NCI-H2081 (cell line): ENCODE measurements around the gene LCN6.
"Not testable (repeated sequence)": the region's sequence is repeated elsewhere in the genome, so short reads cannot be mapped to it uniquely, and the experiment has no call there.

Experiments
- DNase-seq, 2 experiments: peaks; one replicate each; lab custom pipeline; 2025; lab: John Stamatoyannopoulos, UW

LCN6 gene

DNA sequence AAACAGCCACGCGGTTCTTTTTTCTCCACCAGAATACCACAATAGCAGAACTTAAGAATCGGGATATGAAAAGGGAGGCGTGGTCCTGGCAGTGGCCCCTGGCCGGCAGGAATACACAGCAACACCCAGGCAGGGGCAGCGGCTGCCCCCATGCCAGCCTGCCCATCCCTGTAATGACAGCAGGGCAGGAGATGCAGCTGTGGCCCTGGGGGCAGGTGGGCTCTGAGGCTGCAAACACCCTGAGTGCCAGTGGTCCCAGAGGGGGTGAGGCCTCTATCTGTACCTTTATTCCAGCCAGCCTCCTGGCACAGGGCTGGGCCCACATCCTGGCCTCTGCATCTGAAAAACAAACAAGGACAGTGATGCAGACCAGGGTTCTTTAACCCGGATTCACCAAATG lies 23.6 kb downstream of the LCN6 start:
- DNase-seq: no peak

DNA sequence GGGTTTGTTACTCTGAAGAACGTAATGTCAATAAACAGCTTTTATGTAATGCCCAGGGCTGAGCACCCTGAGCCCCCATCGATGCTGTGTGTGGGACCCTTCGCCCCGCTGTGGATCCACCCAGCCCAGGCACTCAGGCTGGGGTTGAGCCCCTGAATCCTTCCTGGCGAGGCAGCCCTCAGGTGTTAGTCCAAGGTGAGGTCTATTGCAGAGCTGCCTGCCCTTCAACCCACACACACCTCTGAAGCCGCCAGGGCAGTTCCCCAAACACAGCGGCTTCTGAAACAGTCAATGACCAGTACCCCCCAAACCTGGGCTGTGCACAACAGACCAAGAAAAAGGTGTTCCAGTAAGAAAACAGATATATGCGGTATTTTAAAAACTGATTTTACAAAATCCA lies 24.3 kb downstream of the LCN6 start:
- DNase-seq: no peak

DNA sequence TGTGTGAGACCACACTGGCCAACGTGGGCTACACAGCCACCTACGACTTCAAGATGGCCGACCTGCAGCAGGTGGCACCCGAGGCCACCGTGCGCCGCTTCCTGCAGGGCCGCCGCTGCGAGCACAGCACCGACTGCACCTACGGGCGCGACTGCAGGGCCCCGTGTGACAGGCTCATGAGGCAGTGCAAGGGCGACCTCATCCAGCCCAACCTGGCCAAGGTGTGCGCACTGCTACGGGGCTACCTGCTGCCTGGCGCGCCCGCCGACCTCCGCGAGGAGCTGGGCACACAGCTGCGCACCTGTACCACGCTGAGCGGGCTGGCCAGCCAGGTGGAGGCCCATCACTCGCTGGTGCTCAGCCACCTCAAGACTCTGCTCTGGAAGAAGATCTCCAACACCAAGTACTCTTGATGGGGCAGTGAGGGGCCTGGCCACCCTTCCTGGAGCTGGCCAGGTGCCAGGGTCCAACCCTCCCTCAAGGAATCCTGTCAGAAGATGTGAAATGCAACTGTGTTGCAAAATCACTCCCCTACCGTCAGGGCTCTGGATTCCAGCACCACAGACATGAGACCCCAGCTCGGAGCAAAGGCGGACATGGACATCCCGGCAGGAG lies 24.9 kb downstream of the LCN6 start:
- DNase-seq: no peak

DNA sequence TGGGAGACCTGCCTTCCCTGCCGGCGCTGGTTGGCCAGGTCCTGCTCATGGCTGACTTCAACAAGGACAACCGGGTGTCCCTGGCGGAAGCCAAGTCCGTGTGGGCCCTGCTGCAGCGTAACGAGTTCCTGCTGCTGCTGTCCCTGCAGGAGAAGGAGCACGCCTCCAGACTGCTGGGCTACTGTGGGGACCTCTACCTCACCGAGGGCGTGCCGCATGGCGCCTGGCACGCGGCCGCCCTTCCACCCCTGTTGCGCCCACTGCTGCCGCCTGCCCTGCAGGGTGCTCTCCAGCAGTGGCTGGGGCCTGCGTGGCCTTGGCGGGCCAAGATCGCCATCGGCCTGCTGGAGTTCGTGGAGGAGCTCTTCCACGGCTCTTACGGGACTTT lies 25.4 kb downstream of the LCN6 start:
- DNase-seq: no peak

DNA sequence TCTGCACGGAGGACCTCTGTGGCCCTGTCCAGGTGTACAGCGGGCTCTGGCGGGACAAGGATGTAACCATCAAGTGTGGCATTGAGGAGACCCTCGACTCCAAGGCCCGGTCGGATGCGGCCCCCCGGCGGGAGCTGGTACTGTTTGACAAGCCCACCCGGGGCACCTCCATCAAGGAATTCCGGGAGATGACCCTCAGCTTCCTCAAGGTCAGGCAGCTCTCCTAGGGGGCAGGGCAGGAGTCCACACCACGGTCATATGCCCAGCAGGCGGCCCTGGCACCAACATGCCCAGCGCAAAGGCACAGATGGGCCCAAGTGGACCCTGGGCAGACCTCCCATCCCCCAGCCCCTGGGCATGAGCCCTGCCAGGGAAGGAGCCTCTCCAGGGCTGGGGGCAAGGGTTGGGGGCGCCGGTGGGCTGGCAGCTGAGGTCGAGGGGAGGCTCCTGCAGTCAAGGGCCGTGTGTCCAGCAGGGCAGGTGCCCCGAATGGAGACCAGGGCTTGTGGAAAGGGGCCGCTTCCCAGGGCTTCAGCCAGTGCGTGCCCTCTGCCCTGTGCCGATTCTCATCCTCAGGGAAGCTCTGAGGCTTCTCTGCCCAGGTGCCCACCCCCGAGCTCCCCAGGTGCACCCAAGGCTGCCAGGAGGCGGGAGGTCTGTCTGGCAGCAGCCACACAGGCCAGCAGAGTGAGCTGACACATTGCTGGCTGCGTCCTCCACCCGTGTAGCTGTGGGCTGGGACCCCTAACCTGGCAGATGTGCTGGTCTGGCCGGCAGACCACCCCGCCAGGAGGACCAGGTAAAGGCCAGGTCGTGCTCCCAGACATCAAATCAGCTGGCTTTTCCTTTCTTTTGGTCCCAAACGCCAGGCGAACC lies 26.0 kb downstream of the LCN6 start:
- DNase-seq: no peak

DNA sequence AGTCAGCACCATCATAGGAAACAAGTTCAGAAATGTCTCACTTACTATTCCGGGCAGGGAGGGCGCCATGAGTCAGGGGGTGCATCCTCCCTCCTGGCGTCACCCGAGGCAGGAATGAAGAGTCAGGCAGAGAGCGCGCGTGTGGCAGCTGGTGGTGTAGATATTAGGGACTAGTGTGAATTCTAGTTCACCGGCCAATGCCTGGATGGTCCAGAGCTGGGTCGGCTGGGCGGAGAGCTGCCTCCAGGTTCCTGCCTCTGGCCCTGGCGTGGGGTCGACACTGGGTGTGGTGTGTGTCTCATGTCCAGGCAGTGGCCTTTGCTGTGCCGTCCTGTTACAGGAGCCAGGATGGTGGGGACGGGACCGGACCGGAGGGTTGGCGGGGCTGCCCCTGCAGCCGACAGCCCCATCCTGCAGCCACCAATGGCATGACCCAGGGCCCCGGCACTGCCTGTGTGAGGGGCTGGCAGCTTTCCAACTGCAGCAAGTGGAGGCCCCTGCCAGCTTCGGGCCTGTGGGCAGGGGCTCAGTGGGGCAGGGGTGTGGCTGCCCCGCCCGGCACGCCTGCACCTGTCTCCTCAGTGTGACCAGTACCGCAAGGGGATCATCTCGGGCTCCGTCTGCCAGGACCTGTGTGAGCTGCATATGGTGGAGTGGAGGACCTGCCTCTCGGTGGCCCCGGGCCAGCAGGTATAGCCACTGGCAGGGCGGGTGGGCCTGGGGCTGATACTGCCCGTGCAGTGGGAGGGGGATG lies 26.8 kb downstream of the LCN6 start:
- no peak for DNase-seq

DNA sequence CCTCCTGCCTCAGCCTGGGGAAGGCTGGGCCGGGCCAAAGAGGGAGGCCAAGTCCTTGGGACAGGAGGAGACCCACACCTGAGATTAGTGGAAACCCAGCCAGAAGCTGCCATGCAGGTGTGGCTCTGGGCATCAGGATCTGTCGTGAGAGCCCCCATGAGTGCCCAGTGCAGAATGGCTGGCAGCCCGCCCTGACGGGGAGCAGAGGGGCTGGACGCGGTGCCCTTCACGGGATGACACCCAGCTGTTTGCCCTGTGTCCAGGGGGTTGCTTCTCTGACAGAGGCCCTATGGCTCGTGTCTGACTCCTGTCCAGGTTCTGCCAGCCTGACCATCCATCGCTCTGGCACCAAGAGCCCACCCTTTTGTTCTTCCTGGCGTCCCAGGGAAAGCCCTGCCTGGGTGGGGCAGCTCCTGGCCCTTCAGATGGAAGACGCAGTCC lies 27.4 kb downstream of the LCN6 start:
- no peak for DNase-seq

DNA sequence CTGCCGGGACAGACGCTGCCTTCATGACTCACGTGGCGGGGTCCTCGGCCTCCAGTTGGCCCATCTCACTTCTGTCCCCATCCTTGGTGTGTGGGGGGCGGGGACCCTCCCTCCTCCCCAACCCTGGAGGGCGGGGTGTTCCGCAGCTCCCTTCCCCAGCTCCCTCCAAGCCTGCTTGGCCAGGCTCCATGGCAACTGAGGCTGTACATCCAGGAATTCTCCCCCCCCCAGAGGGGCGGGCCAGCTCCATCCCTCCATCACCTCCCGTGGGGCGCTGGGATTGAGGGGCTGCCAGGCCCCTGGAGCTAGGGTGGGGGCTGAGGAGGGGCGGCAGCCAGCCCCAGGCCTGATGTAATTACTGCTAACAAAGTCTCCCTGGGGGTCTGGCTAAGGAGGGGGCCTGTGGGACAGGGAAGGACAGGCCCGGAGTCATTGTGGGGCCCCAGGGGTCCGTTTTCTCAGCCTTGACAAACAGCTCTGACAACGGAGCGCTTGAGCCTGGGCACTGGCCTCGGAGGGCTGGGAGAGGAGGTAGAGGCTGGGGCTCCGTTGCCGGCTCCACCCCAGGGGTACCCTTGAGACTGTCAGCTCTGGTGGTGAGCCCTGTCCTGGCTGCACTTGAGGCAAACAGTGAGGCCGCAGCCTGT lies 28.0 kb downstream of the LCN6 start:
- DNase-seq: peak; percentile 46 to 56

DNA sequence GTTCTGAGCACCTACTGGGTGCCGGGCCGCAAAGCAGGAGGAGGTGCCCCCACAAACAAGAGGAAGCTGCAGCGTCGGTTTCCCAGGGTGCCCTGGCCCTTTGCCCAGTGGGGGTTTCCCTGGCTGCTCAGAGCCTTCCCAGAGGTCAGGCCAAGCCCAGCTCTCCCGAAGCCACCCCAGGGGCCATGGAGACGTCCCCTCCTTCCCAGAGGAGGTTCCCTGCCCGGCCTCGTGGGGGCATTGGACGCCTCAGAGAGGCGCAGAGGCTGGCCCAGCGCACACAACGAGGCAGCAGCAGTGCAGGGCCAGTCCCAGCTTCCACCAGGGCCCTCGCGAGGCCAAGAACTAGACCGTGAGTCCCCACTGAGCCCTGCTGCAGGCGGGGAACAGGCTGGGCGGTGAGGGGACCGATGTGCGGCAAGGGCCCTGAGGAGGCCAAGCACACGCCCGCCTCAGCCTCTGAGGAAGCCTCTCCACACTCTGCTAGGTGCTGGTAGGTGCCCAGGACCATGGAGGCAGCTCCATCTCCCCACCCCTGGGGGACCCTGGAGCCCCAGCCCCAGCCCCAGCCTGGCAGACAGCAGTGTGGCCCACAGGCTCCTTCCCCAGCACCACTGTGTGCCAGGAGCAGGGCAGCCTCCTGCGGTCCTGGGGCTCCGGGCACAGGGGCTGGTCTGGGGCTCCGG lies 29.0 kb downstream of the LCN6 start:
- no peak for DNase-seq

DNA sequence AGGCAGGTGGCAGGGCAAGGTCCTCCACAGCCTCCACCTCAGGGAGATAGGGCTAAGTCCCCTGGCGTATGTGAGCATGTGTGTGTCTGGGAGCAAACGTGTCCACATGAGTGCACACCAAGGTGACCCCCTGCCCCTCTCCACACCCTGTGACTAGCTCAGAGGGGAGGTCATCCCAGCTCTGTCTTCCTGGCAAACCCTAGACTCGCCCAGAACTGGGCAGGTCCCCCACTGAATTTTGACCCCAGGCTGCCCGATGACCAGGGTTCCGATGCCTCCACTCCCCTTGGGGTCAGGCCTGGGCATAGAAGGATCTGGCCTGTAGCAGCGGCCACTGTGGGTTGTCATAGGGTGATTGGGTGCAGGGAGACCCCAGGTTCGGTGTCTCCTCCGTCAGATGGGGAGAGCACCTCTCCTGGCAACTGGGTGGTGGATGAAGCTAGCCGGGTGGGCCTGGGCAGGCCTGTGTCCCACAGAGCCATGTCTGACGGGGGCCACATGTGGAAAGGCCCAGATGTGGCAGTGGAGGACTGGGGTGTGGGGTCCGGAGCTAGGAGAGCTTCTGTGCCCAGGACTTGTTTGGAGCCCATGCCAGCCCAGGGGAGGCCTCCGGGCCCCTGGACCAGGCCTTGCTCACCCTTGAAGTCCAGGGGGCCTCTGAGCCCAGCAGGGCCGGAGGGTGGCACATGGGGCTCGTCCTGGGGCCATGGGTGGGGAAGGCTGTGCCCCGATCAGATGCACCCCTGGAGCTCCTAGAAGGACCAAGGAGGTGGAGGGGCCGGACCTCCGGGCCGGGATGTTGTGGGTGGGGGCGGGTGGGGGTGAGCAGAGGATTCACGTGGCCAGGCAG lies 29.8 kb downstream of the LCN6 start:
- DNase-seq: no peak

DNA sequence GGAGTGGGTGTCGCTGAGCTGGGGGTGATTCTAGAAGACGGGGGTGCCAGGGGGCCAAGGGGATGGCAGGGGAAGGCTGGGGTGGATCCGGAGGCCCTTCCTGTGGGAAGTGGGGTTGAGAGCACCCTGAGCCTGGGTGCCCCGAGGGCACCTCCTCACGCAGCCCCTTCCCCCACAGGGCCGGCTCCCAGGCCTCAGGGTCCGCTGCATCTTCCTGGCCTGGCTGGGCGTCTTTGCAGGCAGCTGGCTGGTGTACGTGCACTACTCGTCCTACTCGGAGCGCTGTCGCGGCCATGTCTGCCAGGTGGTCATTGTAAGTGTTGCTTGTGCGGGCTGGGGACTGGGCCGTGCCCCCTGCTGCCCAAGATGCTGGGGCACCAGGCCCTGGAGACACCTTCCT lies 30.9 kb downstream of the LCN6 start:
- no peak for DNase-seq

DNA sequence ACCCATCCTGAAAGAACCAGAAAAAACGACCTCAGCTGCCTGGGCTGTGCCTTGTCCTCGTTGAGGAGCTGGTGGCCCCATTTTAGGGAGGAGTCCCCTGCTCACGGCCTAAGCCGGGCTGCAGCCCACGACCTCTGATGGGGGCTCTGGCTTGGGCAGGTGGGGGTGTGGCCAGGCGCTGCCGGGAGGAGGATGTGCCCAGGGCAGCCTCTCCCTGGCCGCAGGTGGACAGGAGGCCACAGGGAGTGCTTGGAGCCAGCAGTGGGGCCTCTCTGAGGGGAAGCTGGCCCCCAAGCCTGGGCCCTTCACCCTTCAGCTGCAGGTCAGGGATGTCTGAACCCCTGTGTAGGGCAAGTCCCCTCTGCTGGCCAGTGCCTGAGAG lies 33.4 kb downstream of the LCN6 start:
- no peak for DNase-seq

DNA sequence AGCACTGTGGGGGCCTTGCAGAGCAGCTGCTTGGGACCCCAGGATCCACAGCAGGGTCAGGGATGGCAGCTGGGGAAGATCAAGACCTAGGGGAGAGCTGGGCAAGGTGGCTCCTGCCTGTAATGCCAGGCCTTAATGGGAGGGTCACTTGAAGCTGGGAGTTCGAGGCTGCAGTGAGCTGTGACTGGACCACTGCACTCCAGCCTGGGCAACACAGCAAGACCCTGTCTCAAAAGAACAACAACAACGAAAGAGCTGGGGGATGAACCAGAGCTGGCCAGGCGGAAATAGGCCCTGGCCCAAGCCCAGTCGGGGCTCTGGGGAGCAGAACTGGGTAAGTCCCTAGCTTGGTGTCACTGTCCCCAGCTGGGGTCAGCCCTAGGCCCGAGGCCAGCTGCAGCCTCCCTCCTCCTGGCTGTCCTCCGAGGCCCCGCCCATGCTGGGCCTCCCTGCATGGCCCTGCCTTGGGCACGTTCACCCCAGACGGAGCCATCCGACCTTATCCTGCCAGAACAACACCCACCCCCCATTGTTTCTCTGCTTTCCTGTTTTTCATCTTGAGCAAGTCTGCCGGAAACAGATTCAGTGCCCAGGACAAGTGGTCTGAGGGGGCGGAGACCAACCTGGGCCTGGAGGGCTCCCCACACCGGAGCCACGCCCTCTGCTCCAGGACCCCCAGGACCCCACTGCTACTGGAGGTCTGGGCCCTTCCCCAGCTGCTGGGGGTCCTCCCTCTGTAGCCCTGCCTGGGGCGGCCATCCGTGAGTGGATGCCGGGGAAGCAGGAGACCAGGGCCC lies 34.0 kb downstream of the LCN6 start:
- no peak for DNase-seq

DNA sequence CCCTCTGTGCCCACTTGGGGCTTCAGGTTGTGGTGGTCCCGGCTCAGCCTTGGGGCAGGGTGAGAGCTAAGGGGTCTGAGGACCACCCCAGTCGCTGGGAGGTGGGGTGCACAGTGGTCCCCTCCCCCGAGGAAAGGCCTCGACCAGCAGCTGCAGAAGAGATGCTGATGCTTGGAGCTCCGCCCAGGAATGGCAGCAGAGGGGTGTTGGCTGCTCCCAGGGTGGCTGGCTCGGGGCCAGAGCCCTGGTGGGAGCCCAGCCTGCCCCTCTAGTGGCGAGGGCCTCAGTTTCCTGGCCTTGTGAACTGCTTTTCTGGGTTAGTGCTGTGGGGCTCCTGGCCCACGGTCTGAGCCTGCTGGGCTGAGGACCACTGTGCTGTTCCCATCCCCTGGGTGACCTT lies 34.8 kb downstream of the LCN6 start:
- peak; percentile 12 to 63 for DNase-seq

DNA sequence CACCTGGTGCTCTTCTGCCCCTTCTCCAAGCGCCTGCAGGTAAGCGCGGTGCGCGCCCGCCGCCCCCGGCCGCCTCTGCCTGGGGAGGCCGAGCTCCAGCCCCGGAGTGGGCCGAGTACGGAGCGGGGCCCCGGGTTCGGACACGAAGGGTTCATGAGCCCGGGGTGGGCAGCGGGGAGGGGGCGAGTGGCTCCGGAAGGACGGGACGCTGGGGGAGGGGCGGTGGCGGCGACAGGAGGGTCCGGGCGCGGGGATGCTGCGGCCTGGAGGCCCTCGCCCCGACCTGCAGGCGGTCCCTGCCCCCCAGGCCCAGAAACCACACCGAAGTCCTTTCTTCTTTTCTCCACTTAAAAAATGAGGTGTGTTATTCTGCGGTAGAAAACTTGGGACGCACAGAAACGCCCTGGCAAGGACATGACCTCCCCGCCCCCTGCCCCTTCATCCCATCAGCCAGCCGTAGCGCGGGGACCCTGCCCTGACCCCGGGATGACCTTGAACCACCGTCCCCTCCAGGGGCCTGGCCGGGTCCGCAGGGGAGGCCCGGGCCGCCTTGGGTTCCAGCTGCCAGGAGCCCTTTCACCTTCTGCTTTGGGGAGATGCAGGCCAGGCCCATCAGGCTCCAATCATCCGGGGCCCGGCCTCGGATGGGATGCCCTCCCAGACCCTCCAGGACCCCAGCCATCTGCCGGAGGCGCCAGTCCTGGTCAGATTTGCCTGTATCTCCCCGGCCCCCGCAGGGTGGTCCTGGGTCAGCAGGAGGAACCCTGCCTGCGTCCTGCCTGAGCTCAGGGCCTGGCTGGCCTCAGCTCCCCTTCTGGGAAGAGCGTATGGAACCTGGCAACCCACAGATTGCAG lies 35.4 kb downstream of the LCN6 start:
- no peak for DNase-seq

DNA sequence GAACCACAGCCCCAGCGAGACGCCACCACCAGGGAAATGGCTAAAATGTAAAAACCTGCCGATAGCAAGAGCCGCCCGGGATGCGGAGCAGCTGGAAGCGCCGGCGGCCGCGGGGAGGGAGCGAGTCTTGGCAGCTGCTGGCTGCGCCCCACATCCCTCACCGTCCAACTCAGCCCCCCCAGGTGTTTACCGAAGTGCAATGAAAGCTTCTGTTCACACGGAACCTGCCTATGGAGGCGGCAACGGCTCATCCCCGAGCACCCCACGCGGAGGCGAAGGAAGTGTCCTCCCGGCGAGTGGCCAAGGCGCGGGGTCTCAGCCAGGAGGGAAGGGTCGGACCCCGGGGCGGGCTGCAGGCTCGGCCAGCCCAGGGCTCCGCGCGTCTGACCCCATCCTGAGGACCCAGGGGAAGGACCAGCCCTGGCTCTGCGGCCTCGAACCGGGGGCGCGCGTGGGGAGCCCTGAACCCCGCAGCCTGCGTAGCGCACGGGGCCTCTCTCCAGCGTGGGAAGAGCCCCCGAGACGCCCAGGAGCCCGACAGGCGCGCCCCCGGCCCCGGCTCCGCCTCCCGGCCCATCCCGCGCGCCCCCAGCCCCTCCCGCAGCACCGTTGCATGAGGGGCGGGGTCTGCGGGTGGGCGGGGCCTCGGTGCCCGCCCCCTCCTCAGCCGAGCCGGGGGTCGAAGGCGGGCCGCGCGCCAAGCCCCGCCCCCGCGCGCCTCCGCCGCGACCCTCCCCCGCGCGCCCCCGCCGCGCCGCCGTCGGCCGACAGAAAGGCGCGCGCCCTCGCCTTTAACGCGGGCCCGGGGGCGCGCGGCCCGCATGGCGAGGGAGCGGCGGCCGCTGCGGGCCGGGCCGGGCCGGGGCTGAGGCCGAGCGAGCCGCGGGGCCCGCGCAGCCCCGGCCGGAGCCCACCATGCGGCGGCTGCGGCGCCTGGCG lies 36.3 kb downstream of the LCN6 start, which contains the start of gene DIPK1B:
Gene DIPK1B (plus strand): TSS at position 822 of the 939 bp plus-strand sequence. CDS start 94 bp downstream, at position 916.
- peak; percentile 73 to 86 for DNase-seq

DNA sequence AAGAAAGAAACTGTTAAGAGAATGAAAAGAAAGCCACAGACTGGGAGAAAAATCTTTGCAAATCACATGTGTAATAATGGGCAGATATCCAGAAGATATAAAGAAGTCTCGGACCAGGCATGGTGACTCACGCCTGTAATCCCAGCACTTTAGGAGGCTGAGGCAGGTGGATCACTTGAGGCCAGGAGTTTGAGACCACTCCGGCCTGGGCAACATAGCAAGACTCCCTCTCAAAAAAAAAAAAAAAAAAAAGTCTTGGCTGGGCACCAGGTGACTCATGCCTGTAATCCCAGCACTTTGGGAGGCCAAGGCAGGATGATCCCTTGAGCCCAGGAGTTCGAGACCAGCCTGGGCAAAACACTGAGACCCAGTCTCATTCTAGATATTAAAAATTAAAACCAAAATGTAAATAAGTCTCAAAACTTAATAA lies 37.1 kb downstream of the LCN6 start:
- not testable (repeated sequence) for DNase-seq

DNA sequence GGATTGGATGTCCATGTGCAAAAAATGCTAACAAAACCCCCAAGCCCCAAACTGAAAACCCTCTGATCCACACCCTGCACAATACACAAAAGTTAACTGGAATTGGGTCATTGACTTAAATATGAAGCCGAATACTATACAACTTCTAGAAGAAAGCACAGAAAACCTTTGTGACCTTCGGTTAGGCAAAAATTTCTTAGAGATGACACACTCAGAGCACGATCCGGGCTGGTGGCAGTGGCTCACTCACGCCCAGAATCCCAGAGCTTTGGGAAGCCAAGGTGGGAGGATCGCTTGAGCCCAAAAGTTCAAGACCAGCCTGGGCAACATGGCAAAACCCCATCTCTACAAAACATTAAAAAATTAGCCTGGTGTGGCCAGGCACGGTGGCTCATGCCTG lies 37.8 kb downstream of the LCN6 start:
- DNase-seq: no peak
